ENCODE measurements around the gene ZBTB34. TPM values are rescaled to one million over a fixed set of nuclear protein-coding genes. Genes with fewer than 3 reads are reported as not detected.
"Not testable (repeated sequence)": the region's sequence is repeated elsewhere in the genome, so short reads cannot be mapped to it uniquely, and the experiment has no call there.

The ZBTB34 gene, protein sequence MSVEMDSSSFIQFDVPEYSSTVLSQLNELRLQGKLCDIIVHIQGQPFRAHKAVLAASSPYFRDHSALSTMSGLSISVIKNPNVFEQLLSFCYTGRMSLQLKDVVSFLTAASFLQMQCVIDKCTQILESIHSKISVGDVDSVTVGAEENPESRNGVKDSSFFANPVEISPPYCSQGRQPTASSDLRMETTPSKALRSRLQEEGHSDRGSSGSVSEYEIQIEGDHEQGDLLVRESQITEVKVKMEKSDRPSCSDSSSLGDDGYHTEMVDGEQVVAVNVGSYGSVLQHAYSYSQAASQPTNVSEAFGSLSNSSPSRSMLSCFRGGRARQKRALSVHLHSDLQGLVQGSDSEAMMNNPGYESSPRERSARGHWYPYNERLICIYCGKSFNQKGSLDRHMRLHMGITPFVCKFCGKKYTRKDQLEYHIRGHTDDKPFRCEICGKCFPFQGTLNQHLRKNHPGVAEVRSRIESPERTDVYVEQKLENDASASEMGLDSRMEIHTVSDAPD
- total RNA-seq (1 to 10 TPM; 2.4 to 6.3 (median 2.7) TPM), polyA plus RNA-seq (1 to 10 TPM; 1.3 to 1.8 TPM)

DNA sequence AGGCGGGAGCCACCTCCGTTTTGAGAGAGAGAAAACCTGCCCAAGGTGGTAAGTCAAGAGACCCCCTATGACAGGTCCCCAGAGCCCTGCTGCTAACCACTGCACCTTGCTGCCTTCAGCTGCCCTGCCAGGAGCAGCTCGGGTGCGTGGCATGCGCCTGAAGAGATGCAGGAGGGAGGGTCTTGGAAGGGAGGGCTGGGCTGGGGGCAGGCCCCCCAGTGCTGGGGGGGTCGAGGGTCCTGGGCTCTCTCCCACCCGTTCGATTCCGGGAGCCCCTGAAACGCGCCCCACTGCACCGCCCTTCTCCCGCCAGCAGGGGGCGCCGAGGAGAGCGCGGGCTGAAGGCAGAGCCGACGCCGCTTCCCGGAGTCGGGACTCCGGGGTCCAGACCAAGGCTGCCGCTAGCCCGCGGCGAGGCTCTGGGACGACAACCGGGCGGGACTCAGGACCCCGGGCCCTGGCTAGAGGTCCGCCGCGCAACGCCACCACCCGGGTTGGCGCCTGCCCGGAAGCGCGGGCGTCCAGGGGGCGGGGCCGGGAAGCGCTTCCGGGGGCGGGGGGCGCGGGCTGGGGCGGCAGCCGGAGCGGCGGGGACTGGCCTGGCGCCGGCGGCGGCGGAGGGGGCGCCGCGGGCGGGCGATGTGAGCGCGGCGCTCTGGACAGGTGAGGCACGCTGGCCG, at the start of gene ZBTB34:
ZBTB34 (plus strand) TSS at position 563 of the 680 bp plus-strand sequence. CDS start 18,761 bp downstream, outside the sequence.
- peaks cover 0 to 3% (median 0%) of the 10 kb centered on the region in 3 donors for H3K36me3 ChIP-seq
- TF ChIP-seq, protein P1, sequence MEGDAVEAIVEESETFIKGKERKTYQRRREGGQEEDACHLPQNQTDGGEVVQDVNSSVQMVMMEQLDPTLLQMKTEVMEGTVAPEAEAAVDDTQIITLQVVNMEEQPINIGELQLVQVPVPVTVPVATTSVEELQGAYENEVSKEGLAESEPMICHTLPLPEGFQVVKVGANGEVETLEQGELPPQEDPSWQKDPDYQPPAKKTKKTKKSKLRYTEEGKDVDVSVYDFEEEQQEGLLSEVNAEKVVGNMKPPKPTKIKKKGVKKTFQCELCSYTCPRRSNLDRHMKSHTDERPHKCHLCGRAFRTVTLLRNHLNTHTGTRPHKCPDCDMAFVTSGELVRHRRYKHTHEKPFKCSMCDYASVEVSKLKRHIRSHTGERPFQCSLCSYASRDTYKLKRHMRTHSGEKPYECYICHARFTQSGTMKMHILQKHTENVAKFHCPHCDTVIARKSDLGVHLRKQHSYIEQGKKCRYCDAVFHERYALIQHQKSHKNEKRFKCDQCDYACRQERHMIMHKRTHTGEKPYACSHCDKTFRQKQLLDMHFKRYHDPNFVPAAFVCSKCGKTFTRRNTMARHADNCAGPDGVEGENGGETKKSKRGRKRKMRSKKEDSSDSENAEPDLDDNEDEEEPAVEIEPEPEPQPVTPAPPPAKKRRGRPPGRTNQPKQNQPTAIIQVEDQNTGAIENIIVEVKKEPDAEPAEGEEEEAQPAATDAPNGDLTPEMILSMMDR (IDR thresholded peaks at IDR 0.05): peak; percentile 99 to 100 (median 100)
- intact Hi-C loops (cut with DNase I): no loop called here
- H3K4me1 ChIP-seq: peaks cover 8 to 34% (median 19%) of the 10 kb centered on the region in 3 donors
- H3K27ac ChIP-seq: peak within 1 kb of the TSS; percentile 87 to 95 (median 92)
- WGBS, 2 donors: 0 to 1% methylated on average over 9 to 67 of the region's 67 CpGs
- FAIRE-seq: no peak
- DNase-seq: peak; percentile 57 to 92 (median 75)
- peak; percentile 76 to 85 (median 81) for ATAC-seq
- no peaks in the 10 kb centered on the region for H3K9me3 ChIP-seq
- H3K27me3 ChIP-seq: no peaks in the 10 kb centered on the region
- peak within 1 kb of the TSS; percentile 57 to 93 (median 79) for H3K4me3 ChIP-seq

DNA sequence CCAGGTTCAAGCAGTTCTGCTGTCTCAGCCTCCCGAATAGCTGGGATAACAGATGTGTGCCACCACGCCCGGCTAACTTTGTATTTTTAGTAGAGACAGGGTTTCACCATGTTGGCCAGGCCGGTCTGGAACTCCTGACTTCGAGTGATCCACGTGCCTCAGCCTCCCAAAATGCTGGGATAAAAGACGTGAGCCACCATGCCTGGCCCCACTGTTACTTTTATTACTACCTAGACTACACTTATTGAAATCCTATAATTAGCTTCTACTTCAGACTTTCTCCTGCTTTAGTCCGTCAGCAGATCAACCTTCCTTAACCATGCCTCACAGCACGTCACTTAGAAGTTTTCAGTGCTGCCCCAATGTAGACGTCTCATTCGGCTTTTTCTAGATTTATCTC, 47.4 kb upstream of the ZBTB34 start:
- no peak for FAIRE-seq
- Histone ChIP-seq H3K27me3 (no peaks in the 10 kb centered on the region), H3K4me1 (peaks cover 0 to 5% (median under 1%) of the 10 kb centered on the region in 3 donors), H3K4me3 (no peak overlapping the region), H3K36me3 (peaks cover 0 to under 1% (median 0%) of the 10 kb centered on the region in 3 donors), H3K9me3 (no peaks in the 10 kb centered on the region), H3K27ac (no peak overlapping the region)
- no peak for ATAC-seq
- no peak for DNase-seq
- intact Hi-C loops (cut with DNase I): no loop called here
- WGBS, 2 donors: 96 to 97% methylated on average over 11 of the region's 11 CpGs
- TF ChIP-seq, protein P1 (IDR thresholded peaks at IDR 0.05): no peak

DNA sequence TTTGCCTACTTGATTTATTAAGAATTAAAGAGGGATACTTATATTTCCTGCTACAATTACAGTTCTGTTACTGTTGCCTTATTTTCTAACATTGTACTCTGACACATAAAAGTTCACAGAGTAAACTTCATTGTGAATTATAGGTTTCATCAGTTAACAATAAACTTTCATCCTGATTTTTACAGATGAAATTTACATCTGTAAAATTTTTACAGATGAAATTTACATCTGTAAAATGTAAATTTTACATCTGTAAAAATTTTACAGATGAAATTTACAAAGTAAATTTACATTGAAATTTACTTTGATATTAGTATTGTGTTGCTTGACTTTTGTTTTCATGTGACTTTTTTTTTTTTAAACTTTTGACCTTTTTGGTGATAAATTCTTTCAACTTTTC, 46.3 kb upstream of the ZBTB34 start:
- intact Hi-C loops (cut with DNase I): no loop called here
- ATAC-seq: no peak
- no peak overlapping the region for H3K4me3 ChIP-seq
- H3K27ac ChIP-seq: no peak overlapping the region
- H3K36me3 ChIP-seq: peaks cover 0 to 4% (median 0%) of the 10 kb centered on the region in 3 donors
- no peak for DNase-seq
- TF ChIP-seq, protein P1 (IDR thresholded peaks at IDR 0.05): no peak
- peak; percentile 89 for FAIRE-seq
- no peaks in the 10 kb centered on the region for H3K9me3 ChIP-seq
- no peaks in the 10 kb centered on the region for H3K27me3 ChIP-seq
- H3K4me1 ChIP-seq: no peaks in the 10 kb centered on the region

DNA sequence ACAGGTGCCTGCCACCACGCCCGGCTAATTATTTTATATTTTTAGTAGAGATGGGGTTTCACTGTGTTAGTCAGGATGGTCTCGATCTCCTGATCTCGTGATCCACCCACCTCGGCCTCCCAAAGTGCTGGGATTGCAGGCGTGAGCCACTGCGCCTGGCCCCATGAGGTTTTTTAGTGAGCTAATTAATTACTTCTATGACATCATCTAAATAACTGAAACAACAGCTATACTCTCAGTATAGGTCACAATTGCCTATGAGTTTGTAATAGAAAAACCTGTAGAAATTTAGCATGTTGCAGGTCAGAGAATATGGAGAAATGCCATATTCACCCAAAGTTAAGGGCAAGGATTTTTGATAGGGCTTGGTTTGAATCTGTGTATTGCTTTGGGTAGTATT, 42.8 kb upstream of the ZBTB34 start:
- ATAC-seq; H3K36me3 ChIP-seq; H3K27ac ChIP-seq; intact Hi-C loops (cut with DNase I); H3K4me1 ChIP-seq; DNase-seq; H3K9me3 ChIP-seq; FAIRE-seq; H3K4me3 ChIP-seq; H3K27me3 ChIP-seq: not testable (repeated sequence)
- WGBS, 2 donors: 97 to 99% methylated on average over 7 of the region's 7 CpGs

DNA sequence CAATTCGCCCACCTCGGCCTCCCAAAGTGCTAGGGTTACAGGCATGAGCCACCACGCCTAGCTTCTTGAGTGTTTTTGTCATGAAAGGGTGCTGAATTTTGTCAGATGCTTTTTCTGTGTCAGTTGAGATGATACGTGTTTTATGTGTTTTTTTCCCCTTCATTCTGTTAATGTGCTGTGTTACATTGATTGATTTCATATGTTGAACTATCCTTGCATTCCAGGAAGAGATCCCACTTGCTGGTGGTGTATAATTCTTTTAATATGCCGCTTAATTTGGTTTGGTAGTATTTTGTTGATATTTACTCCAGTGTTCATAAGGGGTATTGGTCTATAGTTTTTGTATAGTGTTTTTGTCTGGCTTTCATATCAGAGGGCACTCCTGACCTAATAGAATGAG, 42.0 kb upstream of the ZBTB34 start:
- no peak for DNase-seq
- H3K4me3 ChIP-seq: no peak overlapping the region
- no peaks in the 10 kb centered on the region for H3K9me3 ChIP-seq
- FAIRE-seq: no peak
- no peaks in the 10 kb centered on the region for H3K4me1 ChIP-seq
- 97 to 98% methylated on average over 5 of the region's 5 CpGs for WGBS, 2 donors
- no peak overlapping the region for H3K27ac ChIP-seq
- no peaks in the 10 kb centered on the region for H3K27me3 ChIP-seq
- ATAC-seq: no peak
- peaks cover 0 to 4% (median 0%) of the 10 kb centered on the region in 3 donors for H3K36me3 ChIP-seq
- TF ChIP-seq, protein P1 (IDR thresholded peaks at IDR 0.05): no peak
- intact Hi-C loops (cut with DNase I): no loop called here
